CD4-positive, alpha-beta T cell (primary cell): ENCODE results near the gene CDH8. TPM values are rescaled to one million over a fixed set of nuclear protein-coding genes. Genes with fewer than 3 reads are reported as not detected.

Experiments
- ATAC-seq: fragments of 200-7000 bp; cut with Tn5 transposase; one replicate; pipeline ENCODE4 v1.10.0; 2022; ENCODE audit warnings: mild to moderate bottlenecking; ENCODE audit not compliant: poor library complexity
- CTCF ChIA-PET: fragments of 350-600 bp; sonication (Branson Sonifier 250); formaldehyde crosslinking; loops from one replicate; lab custom pipeline; 2021; ENCODE audit warnings: antibody characterized with exemption, inconsistent platforms; lab: Charles Lee
- POLR2A ChIA-PET: fragments of 350-600 bp; sonication (Branson Sonifier 250); formaldehyde crosslinking; loops from one replicate; lab custom pipeline; 2021; ENCODE audit warnings: antibody characterized with exemption, inconsistent platforms; lab: Charles Lee
- DNase-seq, 14 experiments: peaks; one replicate each; pipeline ENCODE4 v3.0.0-alpha.2; 2013 to 2020; ENCODE audit warnings: mixed read lengths in 2 of 14
- H3K27ac ChIP-seq, 2 donors: one replicate each; pipeline versions ENCODE4 v1.5.1 to v1.7.0; 2013; ENCODE audit warnings: low read length in 2 of 2, low read depth in 1 of 2, mild to moderate bottlenecking in 1 of 2
- H3K27me3 ChIP-seq, 2 experiments: 1 replicate in 1 of 2; 2 replicates in 1 of 2; pipeline versions ENCODE4 v1.6.1 to v1.7.0; 2013; ENCODE audit warnings: low read length in 2 of 2, control low read depth in 1 of 2, mild to moderate bottlenecking in 1 of 2, moderate library complexity in 1 of 2; ENCODE audit not compliant: insufficient read depth in 2 of 2, control insufficient read depth in 1 of 2
- H3K36me3 ChIP-seq: one replicate; pipeline ENCODE4 v1.6.1; 2013; ENCODE audit warnings: low read length, control low read depth; ENCODE audit not compliant: insufficient read depth
- H3K4me1 ChIP-seq: one replicate; pipeline ENCODE4 v1.6.1; 2013; ENCODE audit warnings: low read length, control low read depth; ENCODE audit not compliant: insufficient read depth
- H3K4me3 ChIP-seq: one replicate; pipeline ENCODE4 v1.5.1; 2013; ENCODE audit warnings: mild to moderate bottlenecking, low read length, moderate library complexity
- H3K9me3 ChIP-seq, 2 experiments: 1 replicate in 1 of 2; 2 replicates in 1 of 2; pipeline versions ENCODE4 v1.6.1 to v1.7.0; 2013; ENCODE audit warnings: low read length in 2 of 2, mild to moderate bottlenecking in 2 of 2, control low read depth in 1 of 2, moderate library complexity in 1 of 2; ENCODE audit not compliant: control insufficient read depth in 1 of 2, insufficient read depth in 1 of 2
- H3K27ac Mint-ChIP-seq: one replicate; pipeline ENCODE4 v1.8.0; 2020; ENCODE audit warnings: mixed read lengths
- H3K27me3 Mint-ChIP-seq: one replicate; pipeline ENCODE4 v1.8.0; 2021; ENCODE audit warnings: mixed read lengths
- H3K36me3 Mint-ChIP-seq: one replicate; pipeline ENCODE4 v1.8.0; 2021; ENCODE audit warnings: low read depth, mixed read lengths
- H3K4me1 Mint-ChIP-seq: one replicate; pipeline ENCODE4 v1.8.0; 2021; ENCODE audit warnings: low read depth, mixed read lengths
- H3K4me3 Mint-ChIP-seq: one replicate; pipeline ENCODE4 v1.8.0; 2020; ENCODE audit warnings: mild to moderate bottlenecking, mixed read lengths
- H3K9me3 Mint-ChIP-seq: one replicate; pipeline ENCODE4 v1.8.0; 2020; ENCODE audit warnings: mixed read lengths
- intact Hi-C, 2 experiments: fragments of 100-400 bp; cut with DNase I in 1 of 2; cut with micrococcal nuclease in 1 of 2; formaldehyde crosslinking; loops; one replicate each; pipeline versions ENCODE4 v1.15.1 to v1.9.0; 2023 to 2025; cut with DNase I, micrococcal nuclease
- total RNA-seq, 174 experiments: library from RNA in 2 of 174; stranded (reverse) in 2 of 174; gene quantifications; one replicate each; pipeline ENCODE4 v1.2.3 and lab custom pipeline; 2021 to 2026
- TF ChIP-seq, protein P1 (sequence below): fragments of 200-600 bp; IDR thresholded peaks from one replicate; pipeline ENCODE4 v1.8.0; 2022; ENCODE audit warnings: antibody characterized with exemption, mild to moderate bottlenecking

Gene CDH8
- total RNA-seq, 2 experiments from 2014 or later: not detected

GRCh38 chr16:61611847-61612491 is 424.3 kb downstream of the CDH8 start:
- no peak for ATAC-seq
- H3K27me3 ChIP-seq: no peaks in the 10 kb centered on the region
- ChIA-PET CTCF (no interaction called here), POLR2A (no interaction called here)
- H3K36me3 ChIP-seq: no peaks in the 10 kb centered on the region
- no peaks in the 10 kb centered on the region for H3K4me1 ChIP-seq
- H3K4me3 Mint-ChIP-seq: no peak overlapping the region
- intact Hi-C loops: no loop called here
- H3K4me1 Mint-ChIP-seq: no peaks in the 10 kb centered on the region
- H3K9me3 Mint-ChIP-seq: peaks cover 9% of the 10 kb centered on the region
- no peak overlapping the region for H3K4me3 ChIP-seq
- no peak overlapping the region for H3K27ac Mint-ChIP-seq
- peaks cover 5% of the 10 kb centered on the region in 2 experiments for H3K9me3 ChIP-seq
- TF ChIP-seq, protein P1, sequence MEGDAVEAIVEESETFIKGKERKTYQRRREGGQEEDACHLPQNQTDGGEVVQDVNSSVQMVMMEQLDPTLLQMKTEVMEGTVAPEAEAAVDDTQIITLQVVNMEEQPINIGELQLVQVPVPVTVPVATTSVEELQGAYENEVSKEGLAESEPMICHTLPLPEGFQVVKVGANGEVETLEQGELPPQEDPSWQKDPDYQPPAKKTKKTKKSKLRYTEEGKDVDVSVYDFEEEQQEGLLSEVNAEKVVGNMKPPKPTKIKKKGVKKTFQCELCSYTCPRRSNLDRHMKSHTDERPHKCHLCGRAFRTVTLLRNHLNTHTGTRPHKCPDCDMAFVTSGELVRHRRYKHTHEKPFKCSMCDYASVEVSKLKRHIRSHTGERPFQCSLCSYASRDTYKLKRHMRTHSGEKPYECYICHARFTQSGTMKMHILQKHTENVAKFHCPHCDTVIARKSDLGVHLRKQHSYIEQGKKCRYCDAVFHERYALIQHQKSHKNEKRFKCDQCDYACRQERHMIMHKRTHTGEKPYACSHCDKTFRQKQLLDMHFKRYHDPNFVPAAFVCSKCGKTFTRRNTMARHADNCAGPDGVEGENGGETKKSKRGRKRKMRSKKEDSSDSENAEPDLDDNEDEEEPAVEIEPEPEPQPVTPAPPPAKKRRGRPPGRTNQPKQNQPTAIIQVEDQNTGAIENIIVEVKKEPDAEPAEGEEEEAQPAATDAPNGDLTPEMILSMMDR: no peak
- no peak overlapping the region for H3K27ac ChIP-seq
- no peaks in the 10 kb centered on the region for H3K36me3 Mint-ChIP-seq
- DNase-seq: no peak
- no peaks in the 10 kb centered on the region for H3K27me3 Mint-ChIP-seq

GRCh38 chr16:61606581-61606980 is 429.7 kb downstream of the CDH8 start:
- H3K36me3 Mint-ChIP-seq: no peaks in the 10 kb centered on the region
- Histone ChIP-seq H3K4me3 (no peak overlapping the region), H3K27me3 (no peaks in the 10 kb centered on the region), H3K9me3 (peaks cover 5 to 7% of the 10 kb centered on the region in 2 experiments), H3K4me1 (no peaks in the 10 kb centered on the region), H3K27ac (no peak overlapping the region), H3K36me3 (no peaks in the 10 kb centered on the region)
- H3K4me1 Mint-ChIP-seq: no peaks in the 10 kb centered on the region
- ChIA-PET CTCF (no interaction called here), POLR2A (no interaction called here)
- TF ChIP-seq, protein P1: no peak
- DNase-seq (no peak), ATAC-seq (no peak)
- H3K4me3 Mint-ChIP-seq: no peak overlapping the region
- no peaks in the 10 kb centered on the region for H3K27me3 Mint-ChIP-seq
- intact Hi-C loops: loop anchor here in 1 of 2 experiments (10.0 kb wide), 1 partner anchor 48 kb away; no protein-coding TSS in a partner anchor
- H3K27ac Mint-ChIP-seq: no peak overlapping the region
- peaks cover 23% of the 10 kb centered on the region for H3K9me3 Mint-ChIP-seq
